ENCODE data around the gene ITPK1.

The ITPK1 gene

DNA sequence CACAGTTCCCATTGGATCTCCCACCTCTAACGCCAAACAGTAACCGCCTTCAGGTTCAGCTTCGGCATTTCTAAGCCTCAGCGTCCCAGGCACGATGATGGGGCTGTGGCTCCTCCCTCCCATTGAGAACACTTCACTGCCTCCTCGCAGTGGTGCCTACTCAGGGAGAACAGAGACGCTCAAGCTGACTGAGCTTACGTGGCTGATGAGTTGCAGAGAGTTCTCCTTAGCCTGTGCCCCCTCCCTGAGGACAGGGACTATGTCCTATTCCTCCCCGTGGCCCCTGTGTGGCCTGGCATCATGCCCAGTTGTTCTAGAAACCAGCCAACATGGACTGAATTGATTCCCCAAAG, 87.0 kb downstream of the ITPK1 start:
- DNase-seq (ENCODE audit: low spot score): no peak

DNA sequence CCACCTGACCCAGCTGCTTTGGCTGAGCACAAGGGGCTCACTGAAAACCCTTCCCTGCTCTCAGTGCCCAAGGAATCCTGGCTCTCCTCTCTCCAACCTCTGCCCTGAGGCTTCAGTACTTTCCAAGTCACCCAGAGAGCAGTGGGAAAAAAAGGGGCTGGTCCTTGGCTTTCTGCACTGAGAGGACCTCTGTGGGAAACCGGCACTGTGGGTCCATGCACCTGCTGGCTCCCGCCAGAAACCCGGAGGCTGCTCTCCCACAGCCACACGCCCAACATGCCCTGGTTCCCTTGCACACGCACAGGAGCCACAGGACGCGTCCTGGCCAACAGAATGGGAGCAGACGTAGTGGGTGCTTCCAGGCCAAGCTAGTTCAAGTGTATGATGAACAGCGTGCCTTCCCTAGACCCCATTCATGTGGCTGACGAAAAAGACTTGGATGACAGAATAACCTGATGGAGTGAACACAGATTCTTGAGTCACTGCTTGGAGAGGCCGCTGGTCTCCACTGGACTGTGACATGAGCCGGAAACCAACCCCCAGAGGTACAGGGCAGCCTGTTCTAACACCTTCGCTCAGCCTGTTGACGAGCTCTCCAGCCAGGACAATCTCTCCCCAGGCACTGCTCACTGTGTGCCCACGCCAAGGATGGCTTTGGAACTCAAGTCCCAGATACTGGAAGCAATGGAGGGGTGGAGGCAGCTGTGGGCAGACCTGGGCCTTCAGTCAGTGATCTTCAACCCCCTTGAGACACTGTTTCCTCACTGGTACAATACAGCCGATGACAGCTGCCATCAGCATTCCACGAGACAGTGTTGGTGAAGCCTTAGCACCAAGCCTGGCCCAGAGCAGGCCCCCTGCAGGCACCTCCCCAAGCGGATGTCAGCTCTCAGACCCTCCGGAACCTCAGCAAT, 87.7 kb downstream of the ITPK1 start:
- no peak for DNase-seq (ENCODE audit: low spot score)

DNA sequence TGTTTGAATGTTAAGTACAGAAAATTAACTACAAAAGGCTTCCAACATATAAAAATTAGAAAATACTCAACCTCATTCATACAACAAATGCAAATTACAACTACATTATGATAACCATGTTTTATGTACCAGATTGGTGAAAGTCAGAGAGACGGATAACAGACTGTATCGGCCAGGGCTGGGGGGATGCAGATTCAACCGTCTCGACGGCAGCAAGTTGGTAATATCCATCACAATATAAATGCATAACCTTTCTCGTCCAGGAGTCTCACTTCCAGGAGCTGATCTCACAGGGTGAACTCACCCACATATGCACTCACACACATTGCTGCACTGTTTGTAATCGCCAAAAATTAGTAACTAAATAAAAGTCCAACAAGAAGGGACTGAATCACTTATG, 89.4 kb downstream of the ITPK1 start:
- no peak for DNase-seq (ENCODE audit: low spot score)

- no peak for DNase-seq (ENCODE audit: low spot score)
Observed at GRCh38 chr14:93025055-93025454, 90.7 kb downstream of the ITPK1 start.

GRCh38 chr14:93024493-93024892, 91.2 kb downstream of the ITPK1 start:
- no peak for DNase-seq (ENCODE audit: low spot score)

- DNase-seq (ENCODE audit: low spot score): no peak
Observed at GRCh38 chr14:93023802-93024434, 91.8 kb downstream of the ITPK1 start.

- no peak for DNase-seq (ENCODE audit: low spot score)
Observed at GRCh38 chr14:93023039-93023438, 92.7 kb downstream of the ITPK1 start.

GRCh38 chr14:93019970-93020369, 95.8 kb downstream of the ITPK1 start:
- peak; percentile 94 for DNase-seq (ENCODE audit: low spot score)

- DNase-seq (ENCODE audit: low spot score): no peak
Observed at GRCh38 chr14:93019367-93019843, 96.3 kb downstream of the ITPK1 start.

DNA sequence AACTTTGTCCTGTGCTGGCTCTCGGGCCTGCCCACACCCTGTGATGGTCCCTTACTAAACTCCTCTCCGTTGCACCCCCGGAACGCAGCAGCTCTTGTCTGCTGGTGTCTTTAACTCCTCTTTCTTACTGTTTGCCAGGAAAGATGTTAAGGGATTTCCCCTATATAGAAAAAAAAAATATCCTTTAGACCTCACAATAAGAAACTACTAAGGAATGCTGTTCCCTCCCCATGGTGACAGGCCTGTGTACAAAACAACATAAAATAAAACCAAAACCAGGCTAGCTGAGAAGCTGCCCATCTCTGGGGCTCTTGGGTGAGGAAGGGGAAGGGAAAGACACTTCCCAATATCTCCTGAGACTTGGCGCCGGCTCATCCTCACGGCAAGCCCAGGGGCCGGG, 97.4 kb downstream of the ITPK1 start:
- no peak for DNase-seq (ENCODE audit: low spot score)

GRCh38 chr14:93017898-93018297, 97.8 kb downstream of the ITPK1 start:
- DNase-seq (ENCODE audit: low spot score): no peak

- DNase-seq (ENCODE audit: low spot score): no peak
Observed at GRCh38 chr14:93017301-93017797, 98.4 kb downstream of the ITPK1 start.

GRCh38 chr14:93016275-93016845, 99.4 kb downstream of the ITPK1 start:
- no peak for DNase-seq (ENCODE audit: low spot score)

DNA sequence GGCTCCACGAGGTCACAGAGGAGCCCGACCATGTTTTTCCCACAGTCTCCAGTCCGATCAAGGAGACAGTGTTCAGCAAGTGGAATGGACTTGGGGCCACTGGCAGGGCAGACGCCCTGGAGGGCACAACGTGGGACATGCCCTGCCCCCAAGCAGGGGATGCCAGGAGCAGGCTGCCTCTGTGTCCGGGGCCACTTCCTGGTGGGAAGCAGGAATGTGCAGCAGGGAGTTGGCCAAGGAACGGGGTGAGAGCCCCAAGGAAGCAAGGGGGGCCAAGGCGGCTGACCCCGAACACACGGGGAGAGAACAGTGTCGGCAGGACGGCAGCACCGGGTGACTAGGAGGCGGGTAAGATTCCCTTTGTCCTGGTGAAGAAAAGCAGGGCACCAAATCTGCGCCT, 100.2 kb downstream of the ITPK1 start:
- DNase-seq (ENCODE audit: low spot score): no peak

GRCh38 chr14:93015064-93015463, 100.7 kb downstream of the ITPK1 start:
- DNase-seq (ENCODE audit: low spot score): no peak

DNA sequence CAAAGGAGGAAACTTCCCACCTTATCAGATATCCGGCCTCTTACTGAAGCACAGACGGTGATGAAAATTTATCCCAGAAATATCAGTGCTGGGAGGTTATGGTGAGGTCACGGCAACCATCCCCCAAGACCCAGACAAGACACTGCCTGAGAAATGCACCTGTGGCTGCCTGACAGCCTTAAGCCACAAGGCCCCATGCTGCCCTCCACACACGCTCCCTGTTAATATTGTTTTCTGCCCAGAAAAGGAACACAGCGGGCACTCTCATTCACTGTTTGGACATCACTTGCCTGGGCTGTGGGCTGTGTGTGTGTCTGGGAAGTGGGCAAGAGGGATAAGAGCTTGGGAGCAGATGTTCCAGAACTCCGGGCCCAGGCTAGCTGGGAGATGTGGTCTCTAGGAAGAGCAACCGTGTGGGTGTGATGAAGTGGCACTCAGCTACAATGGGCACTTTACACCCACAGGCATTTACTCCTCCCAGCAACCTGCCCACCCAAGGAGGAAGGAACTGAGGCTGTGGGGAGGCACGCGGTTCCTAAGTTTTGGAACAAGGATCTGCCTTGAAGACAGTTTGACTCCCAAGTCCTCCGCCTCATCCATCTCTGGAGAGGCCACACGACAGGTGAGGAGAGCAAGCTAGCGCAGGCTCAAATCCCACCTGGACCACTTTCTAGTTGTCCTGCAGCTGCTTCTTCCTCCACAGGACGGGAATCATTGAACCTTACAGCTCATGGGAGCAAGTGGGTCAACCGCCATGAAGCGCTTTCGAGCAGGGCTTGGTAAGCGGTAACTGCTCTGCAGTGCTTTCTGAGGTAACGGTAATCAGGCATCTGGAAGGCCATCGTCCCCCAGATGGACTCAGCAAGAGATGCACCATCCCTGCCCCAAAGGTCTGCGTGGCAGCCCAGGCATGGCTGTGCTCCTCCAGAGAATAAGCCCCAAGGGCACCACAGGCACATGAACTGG, 101.4 kb downstream of the ITPK1 start:
- DNase-seq (ENCODE audit: low spot score): no peak

DNA sequence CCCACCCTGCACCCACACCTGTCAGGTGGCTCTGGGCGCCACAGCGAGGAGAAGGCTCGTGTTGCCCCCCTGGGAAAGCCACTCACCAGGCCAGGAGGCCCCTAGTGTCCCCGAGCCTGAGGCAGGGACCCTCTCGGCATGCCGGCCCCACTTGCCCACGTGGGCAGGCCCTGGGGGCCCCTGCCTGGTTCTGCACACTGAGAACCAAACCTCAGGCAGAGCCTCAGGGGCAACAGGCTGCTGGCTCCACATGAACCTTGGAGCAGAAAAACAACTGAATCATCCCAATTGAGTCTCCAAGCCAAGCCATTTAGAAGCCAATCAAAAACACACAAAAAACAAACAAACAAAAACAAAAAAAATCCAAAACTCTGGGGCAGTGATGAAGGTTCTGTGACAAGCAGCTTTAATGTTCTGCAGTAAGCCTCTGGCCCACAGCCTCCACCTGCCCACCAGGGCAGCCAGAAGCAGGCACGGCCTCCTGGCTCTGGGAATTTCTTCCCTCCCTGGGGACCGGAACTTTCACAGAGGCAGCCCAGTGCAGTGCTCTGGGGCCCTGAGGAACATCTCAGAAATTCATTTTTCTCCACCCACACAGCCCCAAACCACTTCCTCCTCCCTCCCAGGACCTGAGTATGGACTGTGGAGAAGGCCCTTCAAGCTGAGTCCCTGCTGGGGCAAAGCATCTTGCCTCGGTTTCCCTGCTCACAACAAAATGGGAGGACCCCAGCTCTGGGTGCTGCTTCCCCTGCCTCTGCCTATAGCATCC, 102.6 kb downstream of the ITPK1 start:
- DNase-seq (ENCODE audit: low spot score): no peak

- no peak for DNase-seq (ENCODE audit: low spot score)
Observed at GRCh38 chr14:93012506-93012905, 103.2 kb downstream of the ITPK1 start.

- peak; percentile 87 for DNase-seq (ENCODE audit: low spot score)
Observed at GRCh38 chr14:93011650-93012325, 103.9 kb downstream of the ITPK1 start.

GRCh38 chr14:93011141-93011529, 104.6 kb downstream of the ITPK1 start:
- no peak for DNase-seq (ENCODE audit: low spot score)
